ENCODE data around the gene NTHL1. TPM values are rescaled to one million over a fixed set of nuclear protein-coding genes. Genes with fewer than 3 reads are reported as not detected.
"Not testable (repeated sequence)": the region's sequence is repeated elsewhere in the genome, so short reads cannot be mapped to it uniquely, and the experiment has no call there.

Gene NTHL1
- polyA plus RNA-seq, 1 experiment: 21.0 TPM

DNA sequence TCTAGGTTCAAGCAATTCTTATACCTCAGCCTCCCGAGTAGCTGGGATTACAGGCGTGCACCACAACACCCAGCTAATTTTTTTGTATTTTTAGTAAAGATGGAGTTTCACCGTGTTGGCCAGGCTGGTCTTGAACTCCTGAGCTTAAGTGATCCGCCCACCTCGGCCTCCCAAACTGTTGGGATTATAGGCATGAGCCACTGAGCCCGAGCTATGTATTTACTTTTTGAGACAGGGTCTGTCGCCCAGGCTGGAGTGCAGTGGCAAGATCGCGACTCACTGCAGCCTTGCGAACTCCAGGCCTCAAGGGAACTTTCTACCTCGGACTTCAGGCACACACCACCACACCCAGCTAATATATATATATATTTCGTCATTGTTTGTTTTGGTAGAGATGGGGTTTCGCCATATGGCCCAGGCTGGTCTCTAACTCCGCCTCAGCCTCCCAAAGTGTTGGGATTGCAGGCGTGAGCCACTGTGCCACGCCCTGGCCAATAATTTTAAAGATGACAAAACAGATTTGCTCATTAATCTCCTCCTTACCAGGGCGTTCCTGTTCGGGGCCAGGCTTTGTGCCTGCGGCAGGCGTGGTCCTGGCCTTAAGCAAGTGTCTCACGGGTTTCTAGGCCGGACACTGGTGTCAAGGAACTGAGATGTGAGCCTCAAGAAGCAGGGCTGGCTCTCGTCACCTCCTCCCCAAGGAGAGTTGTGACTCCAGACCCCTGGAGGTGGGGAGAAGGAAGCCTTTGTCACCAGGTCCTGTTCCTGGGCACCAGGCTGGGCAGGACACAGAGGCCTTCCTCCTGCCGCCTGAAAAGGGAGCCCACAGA is 32.3 kb downstream of the NTHL1 start:
- TF ChIP-seq, protein P1, sequence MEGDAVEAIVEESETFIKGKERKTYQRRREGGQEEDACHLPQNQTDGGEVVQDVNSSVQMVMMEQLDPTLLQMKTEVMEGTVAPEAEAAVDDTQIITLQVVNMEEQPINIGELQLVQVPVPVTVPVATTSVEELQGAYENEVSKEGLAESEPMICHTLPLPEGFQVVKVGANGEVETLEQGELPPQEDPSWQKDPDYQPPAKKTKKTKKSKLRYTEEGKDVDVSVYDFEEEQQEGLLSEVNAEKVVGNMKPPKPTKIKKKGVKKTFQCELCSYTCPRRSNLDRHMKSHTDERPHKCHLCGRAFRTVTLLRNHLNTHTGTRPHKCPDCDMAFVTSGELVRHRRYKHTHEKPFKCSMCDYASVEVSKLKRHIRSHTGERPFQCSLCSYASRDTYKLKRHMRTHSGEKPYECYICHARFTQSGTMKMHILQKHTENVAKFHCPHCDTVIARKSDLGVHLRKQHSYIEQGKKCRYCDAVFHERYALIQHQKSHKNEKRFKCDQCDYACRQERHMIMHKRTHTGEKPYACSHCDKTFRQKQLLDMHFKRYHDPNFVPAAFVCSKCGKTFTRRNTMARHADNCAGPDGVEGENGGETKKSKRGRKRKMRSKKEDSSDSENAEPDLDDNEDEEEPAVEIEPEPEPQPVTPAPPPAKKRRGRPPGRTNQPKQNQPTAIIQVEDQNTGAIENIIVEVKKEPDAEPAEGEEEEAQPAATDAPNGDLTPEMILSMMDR (IDR thresholded peaks at IDR 0.05; ENCODE audit: insufficient read depth, low read depth, low read length): no peak
- Histone ChIP-seq H3K27me3 (ENCODE audit: control insufficient read depth, insufficient read depth, low read length) (peaks cover 6% of the 10 kb centered on the region; the same call in 1 of the 2 replicates), H3K4me3 (ENCODE audit: low read depth, low read length) (no peak overlapping the region), H3K36me3 (ENCODE audit: control insufficient read depth, insufficient read depth, low read length) (no peaks in the 10 kb centered on the region)
- no peak for DNase-seq (ENCODE audit: low read depth)
- ChIA-PET CTCF (interaction anchor here (0.7 to 3.4 kb wide), 3 partner anchors 32 to 126 kb away, joined by 3 to 15 read pairs (median 5); partner anchors contain the start of genes NTHL1 and TSC2), POLR2A (no interaction called here)

DNA sequence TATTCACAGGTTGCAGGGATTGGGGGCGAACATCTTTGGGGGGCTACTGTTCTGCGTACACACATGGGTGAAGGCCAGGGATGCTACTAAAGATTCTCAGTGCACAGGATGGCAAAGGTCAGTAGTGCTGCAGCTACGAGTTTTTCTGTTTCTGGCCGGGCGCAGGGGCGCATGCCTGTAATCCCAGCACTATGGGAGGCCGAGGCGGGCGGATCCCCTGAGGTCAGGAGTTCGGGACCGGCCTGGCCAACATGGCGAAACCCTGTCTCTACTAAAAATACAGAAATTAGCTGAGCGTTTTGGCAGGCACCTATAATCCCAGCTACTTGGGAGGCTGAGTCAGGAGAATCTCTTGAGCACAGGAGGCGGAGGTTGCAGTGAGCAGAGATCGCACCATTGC is 34.1 kb downstream of the NTHL1 start:
- H3K27me3 ChIP-seq (ENCODE audit: control insufficient read depth, insufficient read depth, low read length): no peaks in the 10 kb centered on the region
- ChIA-PET CTCF (interaction anchor here (0.7 to 2.9 kb wide), 7 partner anchors 9 to 211 kb away, joined by 3 to 12 read pairs (median 4); no protein-coding TSS in a partner anchor), POLR2A (no interaction called here)
- no peaks in the 10 kb centered on the region for H3K36me3 ChIP-seq (ENCODE audit: control insufficient read depth, insufficient read depth, low read length)
- no peak for DNase-seq (ENCODE audit: low read depth)
- no peak overlapping the region for H3K4me3 ChIP-seq (ENCODE audit: low read depth, low read length)
- TF ChIP-seq, protein P1 (IDR thresholded peaks at IDR 0.05; ENCODE audit: insufficient read depth, low read depth, low read length): no peak

DNA sequence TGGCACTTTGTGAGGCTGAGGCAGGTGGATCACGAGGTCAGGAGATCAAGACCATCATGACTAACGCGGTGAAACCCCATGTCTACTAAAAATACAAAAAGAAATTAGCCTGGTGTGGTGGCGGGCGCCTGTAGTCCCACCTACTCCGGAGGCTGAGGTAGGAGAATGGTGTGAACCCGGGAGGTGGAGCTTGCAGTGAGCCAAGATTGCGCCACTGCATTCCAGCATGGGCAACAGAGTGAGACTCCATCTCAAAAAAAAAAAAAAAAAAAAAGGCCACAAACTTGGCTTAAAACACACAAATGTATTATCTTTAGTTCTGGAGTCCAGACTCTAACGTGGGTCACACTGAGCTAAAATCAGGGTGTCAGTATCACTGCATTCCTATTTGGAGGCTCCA is 35.9 kb downstream of the NTHL1 start:
- DNase-seq (ENCODE audit: low read depth); H3K36me3 ChIP-seq (ENCODE audit: control insufficient read depth, insufficient read depth, low read length); H3K4me3 ChIP-seq (ENCODE audit: low read depth, low read length); POLR2A ChIA-PET; H3K27me3 ChIP-seq (ENCODE audit: control insufficient read depth, insufficient read depth, low read length): not testable (repeated sequence)
- CTCF ChIA-PET: interaction anchor here (1.3 to 2.9 kb wide), 4 partner anchors 8 to 129 kb away, joined by 3 to 12 read pairs (median 7); no protein-coding TSS in a partner anchor

GRCh38 chr16:2009791-2010510 is 37.7 kb downstream of the NTHL1 start, which contains the start of gene ZNF598:
ZNF598 (minus strand) TSS chr16:2009821.
- H3K4me3 ChIP-seq (ENCODE audit: low read depth, low read length): peak within 1 kb of the TSS; percentile 77
- DNase-seq (ENCODE audit: low read depth): no peak
- no peaks in the 10 kb centered on the region for H3K27me3 ChIP-seq (ENCODE audit: control insufficient read depth, insufficient read depth, low read length)
- ChIA-PET CTCF (interaction anchor here (2.8 kb wide), 1 partner anchor 13 kb away, joined by 10 read pairs; no protein-coding TSS in a partner anchor), POLR2A (no interaction called here)
- TF ChIP-seq, protein P1 (IDR thresholded peaks at IDR 0.05; ENCODE audit: insufficient read depth, low read depth, low read length): no peak
- H3K36me3 ChIP-seq (ENCODE audit: control insufficient read depth, insufficient read depth, low read length): peaks cover 9% of the 10 kb centered on the region

DNA sequence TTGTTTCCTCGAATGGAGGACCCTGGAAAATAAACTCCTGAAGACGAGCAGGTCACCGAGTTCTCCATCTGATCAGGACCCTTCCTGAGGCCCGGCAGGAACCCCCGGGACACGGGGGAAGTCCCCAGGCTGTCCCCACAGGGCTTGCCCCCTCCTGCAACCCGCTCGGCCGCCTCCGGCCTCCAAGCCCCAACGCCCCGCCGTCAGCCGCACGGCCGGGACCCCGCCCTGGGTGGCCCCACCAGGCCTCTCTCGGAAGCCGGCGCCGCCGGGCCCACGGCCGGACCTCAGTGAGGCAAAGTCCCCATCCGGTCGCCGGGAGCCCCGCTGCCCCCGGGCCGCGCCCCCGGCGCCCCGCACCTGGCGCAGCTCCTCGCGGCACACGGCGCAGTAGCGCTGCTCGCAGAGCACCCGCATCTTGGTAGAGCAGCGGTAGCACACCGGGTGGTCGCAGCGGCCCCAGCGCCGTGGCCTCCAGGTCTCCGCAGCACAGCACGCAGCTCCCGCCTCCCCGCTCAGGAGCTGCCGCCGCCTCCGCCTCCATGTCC is 38.4 kb downstream of the NTHL1 start:
- CTCF ChIA-PET: interaction anchor here (0.7 to 3.8 kb wide), 2 partner anchors 14 to 131 kb away, joined by 4 to 20 read pairs; no protein-coding TSS in a partner anchor
- no peaks in the 10 kb centered on the region for H3K27me3 ChIP-seq (ENCODE audit: control insufficient read depth, insufficient read depth, low read length)
- no peak for DNase-seq (ENCODE audit: low read depth)

More for the DNA sequence above, 38.4 kb downstream of the NTHL1 start:
- POLR2A ChIA-PET: interaction anchor here (2.1 kb wide), 1 partner anchor 146 kb away, joined by 7 read pairs; the partner anchor contains the start of gene TRAF7
- Histone ChIP-seq H3K4me3 (ENCODE audit: low read depth, low read length) (peak overlapping the region; percentile 77), H3K36me3 (ENCODE audit: control insufficient read depth, insufficient read depth, low read length) (peaks cover 12% of the 10 kb centered on the region)
- TF ChIP-seq, protein P1 (IDR thresholded peaks at IDR 0.05; ENCODE audit: insufficient read depth, low read depth, low read length): no peak

Data from BJ (cell line).